IPS DF 4.7 (cell line): ENCODE results near the gene DCUN1D3.
"Not testable (repeated sequence)": the region's sequence is repeated elsewhere in the genome, so short reads cannot be mapped to it uniquely, and the experiment has no call there.

Source experiments
- DNase-seq: peaks from one replicate; pipeline ENCODE4 v3.0.0-alpha.2; 2013; ENCODE audit warnings: low spot score; ENCODE audit errors: extremely low read depth

The DCUN1D3 gene, protein sequence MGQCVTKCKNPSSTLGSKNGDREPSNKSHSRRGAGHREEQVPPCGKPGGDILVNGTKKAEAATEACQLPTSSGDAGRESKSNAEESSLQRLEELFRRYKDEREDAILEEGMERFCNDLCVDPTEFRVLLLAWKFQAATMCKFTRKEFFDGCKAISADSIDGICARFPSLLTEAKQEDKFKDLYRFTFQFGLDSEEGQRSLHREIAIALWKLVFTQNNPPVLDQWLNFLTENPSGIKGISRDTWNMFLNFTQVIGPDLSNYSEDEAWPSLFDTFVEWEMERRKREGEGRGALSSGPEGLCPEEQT

DNA sequence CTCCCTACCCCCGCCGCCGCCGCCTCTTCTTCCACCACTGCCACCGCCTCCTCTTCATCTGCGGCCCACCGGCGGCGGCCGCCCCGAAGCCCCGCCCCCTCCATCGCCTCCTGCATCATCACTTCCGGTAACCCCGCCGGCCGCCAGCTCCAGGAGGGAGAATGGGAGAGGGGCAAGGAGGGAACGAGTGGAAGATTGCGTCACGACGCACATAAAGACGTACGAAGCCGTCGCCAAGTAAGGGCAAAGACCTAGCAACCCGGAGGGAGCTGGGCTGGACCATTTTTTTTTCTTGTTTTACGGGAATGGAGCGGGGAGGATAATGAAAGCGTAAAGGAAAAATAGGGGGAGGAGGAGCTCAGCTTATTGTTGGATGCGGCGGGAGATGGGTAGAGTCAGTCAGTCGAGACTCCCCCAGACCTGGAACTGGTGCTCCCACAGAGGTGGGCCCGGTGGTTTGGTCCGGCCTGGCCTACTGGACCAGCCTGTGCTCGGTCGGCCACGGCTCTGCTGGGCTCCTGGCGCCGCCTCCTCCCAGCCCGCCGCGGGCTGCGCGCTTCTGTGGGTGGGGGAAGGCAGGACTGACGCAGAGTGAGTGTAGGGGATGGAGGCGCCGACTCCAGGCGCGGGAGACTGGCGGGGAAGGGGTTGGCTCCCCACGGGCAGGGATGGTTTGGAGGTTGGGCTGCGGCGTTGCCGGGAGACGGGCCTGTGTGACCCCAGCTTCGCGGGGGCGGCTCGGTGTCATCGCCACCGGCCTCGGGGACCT, at the start of gene DCUN1D3, which contains the start of gene LYRM1:
DCUN1D3 (minus strand) TSS at position 60 of the 769 bp plus-strand sequence. CDS start 37,820 bp downstream, outside the sequence.
LYRM1 (plus strand) TSS at position 473 of the 769 bp plus-strand sequence. CDS start 14,785 bp downstream, outside the sequence.
- DNase-seq, result peak; percentile 98

DNA sequence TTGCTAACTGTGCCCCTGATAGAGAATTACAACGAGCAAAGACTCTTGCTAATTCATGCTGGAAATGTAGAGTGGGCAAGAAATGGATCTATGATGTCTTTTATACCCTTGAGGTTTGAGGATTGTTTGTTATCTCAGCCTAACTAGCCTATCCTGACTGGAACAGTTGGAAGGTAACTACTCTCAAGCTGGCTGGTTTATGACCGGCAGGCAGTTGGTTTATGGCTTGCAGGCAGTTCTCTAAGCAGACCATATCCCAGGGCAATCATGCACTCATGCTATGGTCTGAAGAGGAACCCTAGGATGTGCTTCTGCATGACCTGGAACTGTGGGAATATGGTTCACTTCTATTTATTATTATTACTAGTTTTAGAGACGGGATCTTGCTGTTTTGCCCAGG, 49.5 kb upstream of the DCUN1D3 start:
- no peak for DNase-seq

DNA sequence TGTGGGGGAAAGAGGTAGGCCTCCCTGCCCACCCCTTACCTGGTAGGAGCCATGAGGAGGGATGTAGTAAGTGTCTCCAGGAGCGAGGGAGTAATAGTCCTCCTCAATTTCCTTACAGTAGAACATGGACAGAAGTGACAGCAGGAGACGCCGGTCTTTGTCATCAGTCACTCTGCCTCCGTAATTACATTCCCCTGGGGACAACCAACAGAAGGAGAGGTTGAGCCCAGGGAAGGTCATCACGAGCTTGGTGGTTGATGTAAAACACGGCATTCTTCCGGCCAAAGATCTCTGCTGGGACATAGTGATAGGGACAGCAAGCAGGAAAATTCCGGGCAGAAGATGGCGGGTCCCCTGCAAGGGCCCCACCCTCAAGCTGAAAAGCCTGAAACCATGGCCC, 48.3 kb upstream of the DCUN1D3 start:
- DNase-seq, result no peak

DNA sequence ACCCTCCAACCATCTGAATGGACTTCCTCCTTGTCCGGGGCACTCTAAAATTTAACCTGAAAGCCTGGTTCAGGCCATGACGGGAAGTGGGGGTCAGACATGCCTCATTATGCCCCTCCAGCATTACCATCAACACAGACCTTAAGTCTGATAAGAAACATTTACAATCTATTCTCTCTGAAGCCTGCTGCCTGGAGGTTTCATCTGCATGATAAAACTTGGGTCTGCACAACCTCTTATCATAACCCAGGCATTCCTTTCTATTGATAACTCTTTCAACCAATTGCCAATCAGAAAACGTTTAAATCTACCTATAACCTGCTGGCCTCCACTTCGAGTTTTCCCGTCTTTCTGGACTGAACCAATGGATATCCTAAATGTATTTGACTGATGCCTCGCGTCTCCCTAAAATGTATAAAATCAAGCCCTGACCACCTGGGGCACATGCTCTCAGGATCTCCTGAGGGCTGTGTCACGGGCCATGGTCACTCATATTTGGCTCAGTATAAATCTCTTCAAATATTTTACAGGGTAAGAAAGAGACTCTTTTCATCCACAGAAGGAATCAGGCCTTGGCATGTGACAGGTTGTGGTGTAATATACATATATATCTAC, 46.0 kb upstream of the DCUN1D3 start:
- DNase-seq, result no peak

DNA sequence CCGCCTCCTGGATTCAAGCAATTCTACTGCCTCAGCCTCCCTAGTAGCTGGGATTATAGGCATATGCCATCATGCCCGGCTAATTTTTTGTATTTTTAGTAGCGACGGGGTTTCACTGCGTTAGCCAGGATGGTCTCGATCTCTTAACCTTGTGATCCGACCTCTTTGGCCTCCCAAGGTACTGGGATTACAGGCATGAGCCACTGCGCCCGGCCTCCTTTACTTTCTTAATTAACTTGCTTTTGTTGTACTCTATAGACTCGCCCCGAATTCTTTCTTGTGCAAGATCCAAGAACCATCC, 45.4 kb upstream of the DCUN1D3 start:
- DNase-seq, result not testable (repeated sequence)

DNA sequence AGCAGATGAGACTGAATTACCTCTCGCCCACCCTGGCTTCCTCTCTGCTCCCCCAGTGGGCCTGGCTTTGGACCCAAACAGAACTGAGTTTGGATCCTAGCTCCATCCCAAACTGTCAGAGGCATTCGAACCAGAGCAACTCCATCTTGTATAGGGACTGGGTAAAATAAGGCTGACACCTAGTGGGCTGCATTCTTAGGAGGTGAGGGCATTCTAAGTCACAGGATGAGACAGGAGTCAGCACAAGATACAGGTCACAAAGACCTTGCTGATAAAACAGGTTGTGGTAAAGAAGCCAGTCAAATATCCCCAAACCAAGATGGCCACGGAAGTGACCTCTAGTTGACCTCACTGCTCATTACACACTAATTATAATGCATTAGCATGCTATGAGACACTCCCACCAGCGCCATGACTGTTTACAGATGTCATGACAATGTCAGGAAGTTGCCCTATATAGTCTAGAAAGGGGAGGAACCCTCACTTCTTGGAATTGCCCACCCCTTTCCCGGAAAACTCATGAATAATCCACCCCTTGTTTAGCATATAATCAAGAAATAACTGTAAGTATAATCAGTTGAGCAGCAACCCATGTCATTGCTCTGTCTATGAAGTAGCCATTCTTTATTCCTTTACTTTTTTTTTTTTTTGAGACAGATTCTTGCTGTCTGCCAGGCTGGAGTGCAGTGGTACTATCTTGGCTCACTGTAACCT, 44.9 kb upstream of the DCUN1D3 start:
- no peak for DNase-seq

DNA sequence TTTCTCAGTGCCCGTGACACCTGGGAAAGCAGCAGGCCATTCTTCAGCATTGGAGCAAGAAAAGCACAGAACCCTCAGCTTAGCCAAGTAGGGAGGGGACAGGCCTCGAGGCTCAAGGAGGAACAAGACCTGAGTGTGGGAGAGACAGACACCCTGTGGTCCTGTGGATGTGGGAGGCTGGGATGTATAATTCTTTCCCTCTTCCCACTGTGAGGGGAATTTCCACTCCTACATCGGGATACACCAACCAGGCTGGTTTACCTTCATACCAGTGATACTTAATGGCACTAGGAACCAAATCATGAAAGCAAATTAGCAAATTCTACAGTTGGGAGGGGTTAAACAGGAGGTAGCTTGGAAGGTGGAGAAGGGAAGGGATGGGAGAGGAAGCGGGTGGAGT, 42.1 kb upstream of the DCUN1D3 start:
- no peak for DNase-seq

DNA sequence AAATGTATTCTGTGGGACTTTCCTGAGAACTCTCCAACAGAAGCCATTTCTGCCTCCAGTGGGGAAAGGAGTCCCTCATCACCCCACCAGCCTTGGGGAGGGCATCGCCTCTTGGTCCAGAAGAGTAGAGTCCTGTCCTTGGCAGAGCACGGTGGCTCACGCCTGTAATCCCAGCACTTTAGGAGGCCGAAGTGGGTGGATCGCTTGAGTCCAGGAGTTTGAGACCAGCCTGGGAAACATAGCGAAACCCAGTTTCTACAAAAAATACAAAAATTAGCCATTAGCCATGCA, 41.4 kb upstream of the DCUN1D3 start:
- no peak for DNase-seq

DNA sequence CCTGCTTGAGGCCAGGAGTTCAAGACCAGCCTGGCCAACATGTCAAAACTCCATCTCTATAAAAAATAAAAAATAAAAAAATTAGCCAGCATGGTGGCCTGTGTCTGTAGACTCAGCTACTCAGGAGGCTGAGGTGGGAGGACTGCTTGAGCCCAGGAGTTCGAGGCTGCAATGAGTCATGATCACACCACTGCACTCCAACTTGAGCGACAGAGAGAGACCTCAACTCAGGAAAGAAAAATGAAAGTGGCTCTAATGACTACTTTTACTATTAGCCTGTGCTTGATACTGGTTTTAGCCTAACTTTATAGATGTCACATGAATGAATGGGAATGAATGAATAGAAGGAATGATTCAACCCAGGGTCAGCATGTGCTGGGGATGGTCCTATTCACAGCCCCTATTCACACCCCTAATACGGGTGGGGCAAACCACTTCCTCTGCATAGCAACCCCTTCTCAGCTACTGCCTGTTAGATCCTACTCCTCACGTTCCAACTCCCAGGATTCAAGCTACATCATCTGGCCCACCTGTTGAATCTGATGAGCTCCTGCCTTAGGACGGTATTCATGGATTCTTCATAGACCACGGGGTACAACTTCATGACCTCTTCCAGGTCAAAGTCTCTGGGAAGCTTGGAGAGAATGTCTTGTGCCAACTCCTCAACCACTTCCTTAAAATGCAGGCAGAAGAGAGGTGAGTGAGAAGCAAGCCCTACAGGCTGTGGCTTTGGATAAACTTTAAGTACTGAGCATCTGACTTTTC, 40.9 kb upstream of the DCUN1D3 start:
- no peak for DNase-seq

DNA sequence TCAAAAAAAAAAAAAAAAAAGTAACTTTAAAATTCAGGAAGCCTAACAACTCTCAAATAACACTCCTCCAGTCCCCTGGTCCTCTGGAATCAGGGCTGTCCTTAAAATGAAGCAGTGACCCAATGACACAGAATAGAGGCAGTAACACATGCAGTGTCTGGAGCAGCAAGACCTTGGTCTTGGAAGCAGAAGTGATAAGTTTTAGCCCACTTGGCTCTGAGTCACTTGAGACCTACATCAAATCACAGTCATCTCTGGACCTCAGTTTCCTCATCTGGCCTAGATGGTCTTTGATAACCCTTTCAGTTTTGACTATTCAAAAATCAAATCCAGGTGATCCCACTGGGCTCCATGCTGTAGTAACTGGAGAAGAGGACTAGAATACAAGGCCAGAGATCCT, 39.5 kb upstream of the DCUN1D3 start:
- DNase-seq, result no peak

GRCh38 chr16:20938426-20938825, 38.3 kb upstream of the DCUN1D3 start:
- DNase-seq, result no peak

DNA sequence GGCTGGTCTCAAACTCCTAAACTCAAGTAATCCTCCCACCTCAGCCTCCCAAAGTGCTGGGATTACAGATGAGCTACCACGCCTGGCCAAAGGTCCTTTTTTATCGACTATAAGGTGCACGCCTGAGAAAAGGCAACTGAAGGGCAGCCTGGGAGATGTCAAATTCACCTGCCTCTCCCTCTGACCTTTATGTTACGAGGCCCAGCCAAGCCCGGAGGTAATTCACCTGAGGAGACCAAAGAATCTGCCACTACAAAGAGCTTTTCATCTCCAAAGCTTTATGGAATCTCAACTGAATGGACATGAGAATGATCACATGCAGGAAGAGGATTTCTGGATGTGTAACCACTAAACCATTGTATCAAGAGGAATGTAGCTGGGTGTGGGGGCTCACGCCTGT, 37.6 kb upstream of the DCUN1D3 start:
- DNase-seq, result no peak

DNA sequence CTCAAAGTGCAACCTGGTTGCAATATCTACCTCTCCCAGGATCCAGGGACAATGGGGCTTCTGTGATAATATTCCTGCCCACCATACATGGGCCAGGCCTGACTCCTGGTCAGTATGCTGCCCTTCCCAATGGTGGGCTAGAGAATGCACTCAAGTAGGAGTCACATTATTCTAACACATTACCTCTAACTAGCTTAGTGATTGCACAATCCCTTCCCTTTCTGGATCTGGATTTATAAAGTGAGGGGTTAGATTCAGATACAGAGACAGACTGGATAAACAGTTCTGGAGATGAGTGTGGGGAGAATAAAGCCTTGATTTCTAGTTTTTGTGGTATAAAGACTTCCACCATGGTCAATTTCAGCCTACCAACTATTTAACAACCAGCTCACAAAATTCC, 33.4 kb upstream of the DCUN1D3 start:
- no peak for DNase-seq

DNA sequence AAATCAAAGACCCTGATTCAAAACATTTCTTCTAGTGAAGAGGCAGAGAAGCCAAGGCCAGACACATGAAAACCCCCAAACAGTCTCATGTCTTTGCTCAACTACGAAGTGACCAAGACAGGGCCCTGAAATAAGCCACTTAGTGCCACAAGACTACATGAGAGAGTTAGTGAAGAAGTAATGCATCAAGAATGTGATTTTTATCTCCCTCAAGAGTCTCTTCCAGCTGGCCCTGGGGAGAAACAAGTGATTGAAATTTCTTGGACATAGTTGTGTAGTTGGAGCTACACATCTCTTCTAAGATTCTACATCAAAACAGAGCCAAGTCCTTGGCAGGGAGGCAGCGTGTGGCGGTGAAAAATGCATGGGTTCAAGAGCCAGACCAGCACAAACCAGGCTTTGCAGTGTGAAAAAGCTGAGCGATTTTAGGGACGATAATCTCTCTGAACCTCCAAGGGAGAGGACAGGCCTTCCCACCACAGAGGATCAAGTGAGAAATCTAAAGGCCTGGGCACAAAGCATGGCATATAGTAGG, 31.0 kb upstream of the DCUN1D3 start:
- no peak for DNase-seq

GRCh38 chr16:20930365-20930690, 30.2 kb upstream of the DCUN1D3 start:
- no peak for DNase-seq

- DNase-seq, result not testable (repeated sequence)
Observed at GRCh38 chr16:20929676-20930364, 29.7 kb upstream of the DCUN1D3 start.

DNA sequence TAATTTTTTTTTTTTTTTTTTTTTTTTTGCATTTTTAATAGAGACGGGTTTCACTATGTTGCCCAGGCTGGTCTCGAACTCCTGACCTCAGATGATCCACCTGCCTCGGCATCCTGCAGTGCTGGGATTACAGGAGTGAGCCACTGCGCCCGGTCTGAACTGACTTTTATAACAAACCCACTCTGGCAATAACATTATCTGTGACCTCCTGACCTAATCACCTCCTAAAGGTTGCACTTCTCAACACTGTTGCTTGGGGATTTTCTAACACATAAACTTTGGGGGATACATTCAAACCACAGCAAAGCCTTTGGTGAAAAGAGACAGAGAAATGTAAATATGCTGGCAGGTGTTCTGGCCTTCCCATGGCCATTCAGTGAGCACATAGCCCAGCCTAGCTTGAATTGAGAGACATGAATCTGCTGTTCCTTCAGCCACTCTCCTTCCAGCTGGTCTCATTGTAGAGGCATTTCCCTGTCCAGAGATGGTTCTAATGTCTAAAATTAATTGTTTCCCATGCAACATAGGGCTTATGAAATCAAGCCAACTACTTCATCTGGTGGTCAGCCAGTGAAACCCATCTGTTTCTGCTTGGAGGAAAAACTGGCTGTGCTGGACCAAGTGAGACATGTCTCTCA, 28.7 kb upstream of the DCUN1D3 start:
- DNase-seq, result no peak

DNA sequence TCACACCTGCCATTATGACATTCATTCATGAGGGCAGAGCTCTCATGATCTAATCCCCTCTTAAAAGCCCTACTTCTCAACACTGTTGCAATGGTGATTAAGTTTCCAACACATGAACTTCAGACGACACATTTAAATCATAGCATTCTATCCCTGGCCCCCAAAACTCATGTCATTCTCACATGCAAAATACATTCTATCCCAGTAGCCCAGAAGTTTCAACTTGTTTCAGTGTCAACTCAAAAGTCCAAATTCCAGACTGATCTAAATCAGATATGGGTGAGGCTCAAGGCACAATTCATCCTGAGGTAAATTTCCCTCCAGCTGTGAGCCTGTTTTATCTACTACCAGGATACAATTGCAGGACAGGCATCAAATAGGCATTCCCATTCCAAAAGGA, 25.6 kb upstream of the DCUN1D3 start:
- DNase-seq, result no peak

- no peak for DNase-seq
Observed at GRCh38 chr16:20923876-20924275, 23.7 kb upstream of the DCUN1D3 start.

- DNase-seq, result no peak
Observed at GRCh38 chr16:20920799-20921198, 20.6 kb upstream of the DCUN1D3 start.
